HL-60 (cell line): ENCODE measurements around the gene FOXF1.

Source experiments
- CTCF ChIP-seq: IDR thresholded peaks from one replicate; pipeline ENCODE4 v1.5.1; 2011; ENCODE audit warnings: low read length, control low read depth, inconsistent platforms; ENCODE audit not compliant: insufficient read depth
- REST ChIP-seq: IDR thresholded peaks from 2 replicates; pipeline ENCODE4 v1.6.1; 2012; ENCODE audit warnings: low read depth; ENCODE audit not compliant: insufficient replicate concordance

- TF ChIP-seq CTCF (no peak), REST (no peak)
Measured at GRCh38 chr16:86508947-86509758, 1.2 kb upstream of the FOXF1 start.
